HG03521 (cell line): ENCODE results near the gene ARL8A.
"Not testable (repeated sequence)": the region's sequence is repeated elsewhere in the genome, so short reads cannot be mapped to it uniquely, and the experiment has no call there.

ENCODE experiments used
- ATAC-seq: cut with Tn5 transposase; IDR thresholded peaks from one replicate; pipeline ENCODE4 v1.9.1; 2021; ENCODE audit warnings: mild to moderate bottlenecking, moderate library complexity; ENCODE audit not compliant: unreplicated experiment

The ARL8A gene

GRCh38 chr1:202176949-202177927 is 32.7 kb upstream of the ARL8A start:
- no peak for ATAC-seq

GRCh38 chr1:202173993-202174392 is 29.5 kb upstream of the ARL8A start:
- ATAC-seq = no peak

- no peak for ATAC-seq
Observed at GRCh38 chr1:202172015-202172355, 27.4 kb upstream of the ARL8A start.

- ATAC-seq = no peak
Observed at GRCh38 chr1:202171292-202172014, 26.9 kb upstream of the ARL8A start.

- no peak for ATAC-seq
Observed at GRCh38 chr1:202170726-202171125, 26.2 kb upstream of the ARL8A start.

GRCh38 chr1:202168861-202169260 is 24.3 kb upstream of the ARL8A start:
- no peak for ATAC-seq

- no peak for ATAC-seq
Observed at GRCh38 chr1:202167708-202168415, 23.3 kb upstream of the ARL8A start.

GRCh38 chr1:202167054-202167453 is 22.5 kb upstream of the ARL8A start:
- ATAC-seq = not testable (repeated sequence)

- no peak for ATAC-seq
Observed at GRCh38 chr1:202165942-202166843, 21.7 kb upstream of the ARL8A start.

- ATAC-seq = no peak
Observed at GRCh38 chr1:202165267-202165941, 20.9 kb upstream of the ARL8A start.

GRCh38 chr1:202164271-202165037 is 19.9 kb upstream of the ARL8A start:
- ATAC-seq = peak; percentile 61

GRCh38 chr1:202163281-202164270 is 19.0 kb upstream of the ARL8A start:
- ATAC-seq = no peak

- no peak for ATAC-seq
Observed at GRCh38 chr1:202162418-202163280, 18.1 kb upstream of the ARL8A start.

GRCh38 chr1:202162047-202162417 is 17.5 kb upstream of the ARL8A start:
- ATAC-seq = no peak

- no peak for ATAC-seq
Observed at GRCh38 chr1:202161151-202162046, 16.9 kb upstream of the ARL8A start.

GRCh38 chr1:202160377-202160940 is 15.9 kb upstream of the ARL8A start, which contains the start of gene PTPN7:
Gene PTPN7, minus strand, starts transcription at chr1:202160602. Its CDS starts 1,200 bp downstream, at chr1:202159402.
- ATAC-seq = no peak
